ENCODE measurements around the gene C11orf16.
"Not testable (repeated sequence)": the region's sequence is repeated elsewhere in the genome, so short reads cannot be mapped to it uniquely, and the experiment has no call there.

The C11orf16 gene

GRCh38 chr11:8935789-8936188 lies 3.0 kb upstream of the C11orf16 start:
- DNase-seq: not testable (repeated sequence)

- no peak for DNase-seq
Measured at GRCh38 chr11:8934742-8935488, 2.2 kb upstream of the C11orf16 start.

GRCh38 chr11:8933931-8934330 lies 1.2 kb upstream of the C11orf16 start:
- no peak for DNase-seq

GRCh38 chr11:8930456-8931175 lies 2.1 kb downstream of the C11orf16 start:
- no peak for DNase-seq

GRCh38 chr11:8928981-8929615 lies 3.6 kb downstream of the C11orf16 start:
- DNase-seq: no peak

- DNase-seq: no peak
Measured at GRCh38 chr11:8928205-8928604, 4.5 kb downstream of the C11orf16 start.

- no peak for DNase-seq
Measured at GRCh38 chr11:8927233-8927632, 5.5 kb downstream of the C11orf16 start.

- DNase-seq: no peak
Measured at GRCh38 chr11:8926236-8926635, 6.5 kb downstream of the C11orf16 start.

GRCh38 chr11:8925711-8926110 lies 7.0 kb downstream of the C11orf16 start:
- no peak for DNase-seq

- no peak for DNase-seq
Measured at GRCh38 chr11:8922691-8923090, 10.1 kb downstream of the C11orf16 start.

- DNase-seq: no peak
Measured at GRCh38 chr11:8917157-8917825, 15.5 kb downstream of the C11orf16 start.

GRCh38 chr11:8914661-8915018 lies 18.1 kb downstream of the C11orf16 start:
- DNase-seq: no peak

- DNase-seq: peak in 1 of 2 experiments; percentile 34
Measured at GRCh38 chr11:8913961-8914660, 18.6 kb downstream of the C11orf16 start.

- DNase-seq: peak; percentile 95 to 96
Measured at GRCh38 chr11:8911029-8911823, 21.5 kb downstream of the C11orf16 start, which contains the start of gene AKIP1. Gene AKIP1, plus strand, starts transcription at chr11:8911189. Its CDS starts 261 bp downstream, at chr11:8911450.

- DNase-seq: no peak
Measured at GRCh38 chr11:8910649-8911026, 22.1 kb downstream of the C11orf16 start.

- no peak for DNase-seq
Measured at GRCh38 chr11:8908099-8908498, 24.6 kb downstream of the C11orf16 start.

- DNase-seq: no peak
Measured at GRCh38 chr11:8907116-8907515, 25.6 kb downstream of the C11orf16 start.

GRCh38 chr11:8905528-8906165 lies 27.1 kb downstream of the C11orf16 start:
- no peak for DNase-seq

GRCh38 chr11:8899119-8899753 lies 33.5 kb downstream of the C11orf16 start:
- DNase-seq: no peak

GRCh38 chr11:8891185-8891584 lies 41.6 kb downstream of the C11orf16 start:
- DNase-seq: not testable (repeated sequence)

- DNase-seq: no peak
Measured at GRCh38 chr11:8886322-8886721, 46.4 kb downstream of the C11orf16 start.

Data from NCI-H187 (cell line).